ENCODE measurements around the gene EPC2. TPM values are rescaled to one million over a fixed set of nuclear protein-coding genes. Genes with fewer than 3 reads are reported as not detected.

Gene EPC2
- total and polyA plus RNA-seq, 2 of the 8 experiments (the other 6 are each of a cell fraction or from before 2014, with no cell fraction given), result 16.1 to 25.7 TPM

DNA sequence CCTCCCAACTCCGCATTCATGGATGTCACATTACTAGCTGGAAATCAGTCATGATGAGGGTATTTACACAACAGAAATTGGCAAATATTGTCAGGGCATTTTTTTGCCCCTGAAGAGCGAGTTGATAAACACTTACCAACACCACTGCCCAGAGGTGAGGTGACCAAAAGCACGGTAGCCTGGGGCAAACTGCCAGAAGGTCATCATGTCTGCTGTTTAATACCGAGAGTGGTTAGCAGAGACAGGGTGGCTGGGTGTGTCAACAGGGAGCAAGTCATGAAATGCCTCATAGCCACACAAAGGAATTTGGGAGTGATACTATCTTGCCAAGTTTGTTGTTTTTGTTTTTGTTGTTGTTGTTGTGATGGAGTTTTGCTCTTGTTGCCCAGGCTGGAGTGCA, 37.0 kb upstream of the EPC2 start:
- FAIRE-seq, result no peak

More for the DNA sequence above, 37.0 kb upstream of the EPC2 start:
- WGBS, 2 experiments (ENCODE audit: extremely low coverage in 1 of 2, insufficient coverage in 1 of 2, insufficient read length in 1 of 2, insufficient replicate concordance in 2 of 2, low coverage in 1 of 2, low lambda C conversion rate in 2 of 2, missing lambda C conversion rate in 1 of 2), result 97% methylated on average over 4 of the region's 4 CpGs; no CpG with 5 or more reads in 1 of the 2 experiments
- Histone ChIP-seq H3K9me3 (ENCODE audit: insufficient read depth in 2 of 2, low read depth in 1 of 2, low read length in 1 of 2) (no peaks in the 10 kb centered on the region; a peak in 1 of 4 replicates), H3K4me3 (ENCODE audit: extremely low read depth in 1 of 4, insufficient read depth in 2 of 4, low read depth in 3 of 4, low read length in 4 of 4) (no peak overlapping the region), H3K9ac (replicated peaks in 1 of 4; ENCODE audit: extremely low read depth in 1 of 4, low read depth in 3 of 4, low read length in 3 of 4) (no peak overlapping the region), H3K4me2 (ENCODE audit: insufficient read depth in 1 of 2, low read depth in 2 of 2, low read length in 2 of 2) (no peak overlapping the region), H2BK20ac (ENCODE audit: low read length) (no peak overlapping the region), H4K20me1 (replicated peaks in 1 of 2; ENCODE audit: control insufficient read depth in 1 of 2, insufficient read depth in 2 of 2, low read length in 2 of 2) (no peaks in the 10 kb centered on the region), H2BK15ac (ENCODE audit: low read length) (no peak overlapping the region), H3K14ac (ENCODE audit: insufficient read length) (no peak overlapping the region), H3K4me1 (replicated peaks in 1 of 4; ENCODE audit: control insufficient read depth in 3 of 4, insufficient read depth in 4 of 4, low read length in 3 of 4) (no peaks in the 10 kb centered on the region), H2AFZ (ENCODE audit: low read length) (no peak overlapping the region), H2BK5ac (ENCODE audit: low read depth, low read length) (no peak overlapping the region), H2BK120ac (replicated peaks; ENCODE audit: low read depth, low read length) (no peak overlapping the region), H2AK5ac (ENCODE audit: low read depth, low read length) (no peak overlapping the region), H3K79me2 (ENCODE audit: control insufficient read depth in 1 of 2, insufficient read depth in 2 of 2, low read length in 2 of 2) (no peaks in the 10 kb centered on the region), H2BK12ac (ENCODE audit: low read depth, low read length) (no peak overlapping the region), H3K18ac (ENCODE audit: extremely low read depth, low read length) (no peak overlapping the region), H3K27ac (ENCODE audit: low read depth, low read length) (no peak overlapping the region), H3K27me3 (replicated peaks in 1 of 4; ENCODE audit: control insufficient read depth in 3 of 4, extremely low read depth in 1 of 4, insufficient read depth in 3 of 4, low read length in 3 of 4) (no peaks in the 10 kb centered on the region), H3K23me2 (ENCODE audit: low read depth, low read length) (no peaks in the 10 kb centered on the region), H4K5ac (ENCODE audit: insufficient read length, low read depth, low read length) (no peak overlapping the region), H4K91ac (replicated peaks; ENCODE audit: insufficient read length, low read length) (no peak overlapping the region), H4K8ac (ENCODE audit: extremely low read depth, insufficient read depth, low read length) (no peak overlapping the region), H3K4ac (replicated peaks; ENCODE audit: insufficient read length, low read depth, low read length) (no peak overlapping the region), H3K23ac (ENCODE audit: insufficient read length) (no peak overlapping the region), H3K79me1 (ENCODE audit: low read depth, low read length) (no peaks in the 10 kb centered on the region), H3K56ac (replicated peaks; ENCODE audit: insufficient read length, low read depth, low read length) (no peak overlapping the region), H3K36me3 (ENCODE audit: control insufficient read depth in 2 of 4, insufficient read depth in 4 of 4, low read length in 3 of 4) (no peaks in the 10 kb centered on the region)
- DNase-seq (ENCODE audit: low read depth in 1 of 2, low spot score in 2 of 2), result no peak
- CTCF ChIA-PET (ENCODE audit: partially characterized antibody), result no interaction called here
- TF ChIP-seq RXRA (IDR thresholded peaks at IDR 0.05; ENCODE audit: insufficient read depth, low read depth, low read length) (no peak), SIN3A (conservative IDR thresholded peaks at IDR 0.05 in 1 of 2, IDR thresholded peaks at IDR 0.05 in 1 of 2; ENCODE audit: low read depth in 1 of 2, low read length in 2 of 2) (no peak), TEAD4 (IDR thresholded peaks at IDR 0.05; ENCODE audit: low read depth, low read length) (no peak), EP300 (IDR thresholded peaks at IDR 0.05; ENCODE audit: borderline replicate concordance in 1 of 2, low read depth in 2 of 2, low read length in 2 of 2) (no peak), CBX8 (IDR thresholded peaks at IDR 0.05; ENCODE audit: borderline replicate concordance, low read depth, low read length) (no peak), JUN (IDR thresholded peaks at IDR 0.05; ENCODE audit: low read depth, low read length) (no peak), CHD1 (IDR thresholded peaks at IDR 0.05; ENCODE audit: low read depth, low read length) (no peak), RNF2 (IDR thresholded peaks at IDR 0.05; ENCODE audit: borderline replicate concordance, low read depth, low read length, missing control alignments, poor library complexity, severe bottlenecking) (no peak)
- TF ChIP-seq, protein P1, sequence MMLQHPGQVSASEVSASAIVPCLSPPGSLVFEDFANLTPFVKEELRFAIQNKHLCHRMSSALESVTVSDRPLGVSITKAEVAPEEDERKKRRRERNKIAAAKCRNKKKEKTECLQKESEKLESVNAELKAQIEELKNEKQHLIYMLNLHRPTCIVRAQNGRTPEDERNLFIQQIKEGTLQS (IDR thresholded peaks at IDR 0.05; ENCODE audit: insufficient read depth, low read depth, low read length), result no peak
- POLR2A ChIA-PET (ENCODE audit: partially characterized antibody), result no interaction called here

Measured in H1 (cell line).